ENCODE data around the gene EIF1AX.
"Not testable (repeated sequence)": the region's sequence is repeated elsewhere in the genome, so short reads cannot be mapped to it uniquely, and the experiment has no call there.

EIF1AX gene

GRCh38 chrX:20127440-20127839 lies 14.2 kb downstream of the EIF1AX start:
- not testable (repeated sequence) for DNase-seq

- not testable (repeated sequence) for DNase-seq
Measured at GRCh38 chrX:20126833-20127232, 14.8 kb downstream of the EIF1AX start.

- no peak for DNase-seq
Measured at GRCh38 chrX:20124964-20125363, 16.7 kb downstream of the EIF1AX start.

- DNase-seq = no peak
Measured at GRCh38 chrX:20118065-20118824, 23.4 kb downstream of the EIF1AX start.

- DNase-seq = peak in 11 of 51 donors; percentile 0 to 19 (median 8)
Measured at GRCh38 chrX:20116577-20117240, 24.9 kb downstream of the EIF1AX start, which contains the start of gene MAP7D2. Gene MAP7D2 (minus strand): TSS chrX:20116907. CDS start chrX:20116879, 28 bp downstream.

- peak in 1 of 51 donors; percentile 10 for DNase-seq
Measured at GRCh38 chrX:20116087-20116576, 25.5 kb downstream of the EIF1AX start.

- no peak for DNase-seq
Measured at GRCh38 chrX:20112022-20112774, 29.4 kb downstream of the EIF1AX start.

- DNase-seq = no peak
Measured at GRCh38 chrX:20111271-20111670, 30.4 kb downstream of the EIF1AX start.

GRCh38 chrX:20101934-20102581 lies 39.6 kb downstream of the EIF1AX start:
- no peak for DNase-seq

- no peak for DNase-seq
Measured at GRCh38 chrX:20091499-20091898, 50.1 kb downstream of the EIF1AX start.

- no peak for DNase-seq
Measured at GRCh38 chrX:20089845-20090244, 51.8 kb downstream of the EIF1AX start.

- DNase-seq = no peak
Measured at GRCh38 chrX:20080277-20080676, 61.4 kb downstream of the EIF1AX start.

All from hypothalamus (tissue), 51 donors.